HepG2 (cell line): ENCODE results near the gene CENPO. TPM values are rescaled to one million over a fixed set of nuclear protein-coding genes. Genes with fewer than 3 reads are reported as not detected.
A peak's percentile ranks its signal among the peaks of the same experiment; 100 is the strongest.

Source experiments
- ATAC-seq: fragments of 200-7000 bp; cut with Tn5 transposase; 3 replicates; pipeline ENCODE4 v1.9.1; 2020; ENCODE audit warnings: mild to moderate bottlenecking, moderate library complexity
- BruUV-seq: library from RNA; stranded (reverse); fragments of 400-500 nt; replicated peaks from 2 replicates; lab custom pipeline; 2021; lab: Mats Ljungman, UMichigan
- CTCF ChIA-PET: fragments of 300-600 bp; formaldehyde crosslinking; extraction: SDS; loops from one replicate; lab custom pipeline; 2021; ENCODE audit warnings: low total read pairs, inconsistent platforms, low intra/inter-chr PET ratio; lab: Yijun Ruan, JAX
- POLR2A ChIA-PET: fragments of 350-600 bp; sonication (Branson Sonifier 250); formaldehyde crosslinking; loops from one replicate; lab custom pipeline; 2020; ENCODE audit warnings: antibody characterized with exemption, inconsistent platforms; lab: Yijun Ruan, JAX
- DNase-seq: peaks from one replicate; pipeline ENCODE4 v3.0.0-alpha.2; 2015; ENCODE audit warnings: low spot score
- FAIRE-seq: peaks from 3 replicates; lab custom pipeline; 2011; peaks lifted over from hg19 to GRCh38; lab: Jason Lieb, UNC
- H2AFZ ChIP-seq: one replicate; pipeline ENCODE4 v1.6.1; 2011; ENCODE audit warnings: low read length, inconsistent platforms
- H3K27ac ChIP-seq: fragments of 300-600 bp; 3 replicates; pipeline ENCODE4 v1.8.0; 2011; ENCODE audit warnings: mixed run types, mild to moderate bottlenecking, mixed read lengths, low read length, inconsistent platforms; ENCODE audit not compliant: insufficient read depth; ENCODE audit errors: extremely low read length
- H3K27me3 ChIP-seq, 2 experiments: fragments of 200-600 bp in 1 of 2; 2 replicates in 1 of 2; 3 replicates in 1 of 2; pipeline versions ENCODE4 v1.6.0 to v1.8.0; 2011; ENCODE audit warnings: low read length in 2 of 2, mild to moderate bottlenecking in 2 of 2, moderate library complexity in 2 of 2, inconsistent platforms in 1 of 2; ENCODE audit not compliant: insufficient read depth in 2 of 2, control insufficient read depth in 1 of 2
- H3K36me3 ChIP-seq, 2 experiments: fragments of 200-600 bp in 1 of 2; replicated peaks in 1 of 2; 2 replicates in 1 of 2; 3 replicates in 1 of 2; pipeline versions ENCODE4 v1.5.1 to v1.8.0; 2011; ENCODE audit warnings: low read length in 2 of 2, inconsistent platforms in 1 of 2; ENCODE audit not compliant: insufficient read depth in 2 of 2, control insufficient read depth in 1 of 2
- H3K4me1 ChIP-seq: 2 replicates; pipeline ENCODE4 v1.5.1; 2012; ENCODE audit warnings: low read length, inconsistent platforms; ENCODE audit not compliant: insufficient read depth
- H3K4me2 ChIP-seq: 2 replicates; pipeline ENCODE4 v1.6.0; 2011; ENCODE audit warnings: low read depth, low read length, inconsistent platforms
- H3K4me3 ChIP-seq, 3 experiments: fragments of 200-600 bp in 1 of 3; sonication (generic), shearing (Covaris generic) in 1 of 3; replicated peaks in 1 of 3; 2 replicates each; pipeline ENCODE4 v1.5.1; 2011 to 2016; ENCODE audit warnings: low read length in 3 of 3, inconsistent platforms in 2 of 3, low read depth in 2 of 3, mild to moderate bottlenecking in 2 of 3, control low read depth in 1 of 3, mixed read lengths in 1 of 3; ENCODE audit not compliant: insufficient read depth in 1 of 3
- H3K79me2 ChIP-seq: one replicate; pipeline ENCODE4 v1.6.1; 2011; ENCODE audit warnings: low read length, inconsistent platforms; ENCODE audit not compliant: insufficient read depth
- H3K9ac ChIP-seq: 2 replicates; pipeline ENCODE4 v1.6.0; 2011; ENCODE audit warnings: mild to moderate bottlenecking, low read depth, low read length, inconsistent platforms; ENCODE audit not compliant: insufficient read depth
- H3K9me3 ChIP-seq: 2 replicates; pipeline ENCODE4 v1.5.1; 2012; ENCODE audit warnings: mild to moderate bottlenecking, low read length
- H4K20me1 ChIP-seq: 2 replicates; pipeline ENCODE4 v1.6.0; 2011; ENCODE audit warnings: inconsistent platforms, mild to moderate bottlenecking, low read length, moderate library complexity; ENCODE audit not compliant: insufficient read depth
- ATF3 ChIP-seq: sonication (generic); formaldehyde crosslinking; IDR thresholded peaks from 2 replicates; pipeline ENCODE4 v1.4.0; 2020; ENCODE audit warnings: missing genetic modification reagents
- ATF5 ChIP-seq: sonication (generic); formaldehyde crosslinking; IDR thresholded peaks from 2 replicates; pipeline ENCODE4 v1.4.0; 2020; ENCODE audit warnings: mild to moderate bottlenecking, low read depth, missing genetic modification reagents
- HBP1 ChIP-seq: IDR thresholded peaks from 2 replicates; pipeline ENCODE4 v1.6.1; 2016; ENCODE audit warnings: low read depth, control low read depth
- HOXA3 ChIP-seq: sonication (generic); formaldehyde crosslinking; IDR thresholded peaks from 2 replicates; pipeline ENCODE4 v1.5.0; 2020; ENCODE audit warnings: missing genetic modification reagents
- IKZF1 ChIP-seq: fragments of 450-650 bp; IDR thresholded peaks from 2 replicates; pipeline ENCODE4 v1.7.1; 2016
- NFRKB ChIP-seq: fragments of 450-650 bp; IDR thresholded peaks from 2 replicates; pipeline ENCODE4 v1.6.1; 2017
- PCBP1 ChIP-seq: fragments of 200-400 bp; formaldehyde crosslinking; IDR thresholded peaks from 2 replicates; pipeline ENCODE4 v1.6.1; 2017; ENCODE audit warnings: mild to moderate bottlenecking, low read depth, low read length, borderline replicate concordance
- TARDBP ChIP-seq: sonication (generic); formaldehyde crosslinking; IDR thresholded peaks from 2 replicates; pipeline ENCODE4 v1.8.0; 2022; ENCODE audit warnings: mild to moderate bottlenecking, missing genetic modification reagents
- TFAP4 ChIP-seq: sonication (generic); IDR thresholded peaks from 2 replicates; pipeline ENCODE4 v1.6.1; 2016; ENCODE audit warnings: low read depth, borderline replicate concordance
- ZNF207 ChIP-seq: fragments of 450-650 bp; IDR thresholded peaks from 2 replicates; pipeline ENCODE4 v1.6.1; 2016; ENCODE audit warnings: antibody characterized with exemption, borderline replicate concordance
- ZNF296 ChIP-seq: sonication (generic); formaldehyde crosslinking; conservative IDR thresholded peaks from 2 replicates; pipeline ENCODE4 v1.5.0; 2020; ENCODE audit warnings: mild to moderate bottlenecking, missing genetic modification reagents
- ZNF30 ChIP-seq: sonication (generic); formaldehyde crosslinking; IDR thresholded peaks from 2 replicates; pipeline ENCODE4 v1.5.0; 2020; ENCODE audit warnings: mild to moderate bottlenecking, missing genetic modification reagents
- WGBS: methylation state at CpG from one replicate; pipeline ENCODE4 v1.1.6; 2017; ENCODE audit warnings: low lambda C conversion rate; 5-methylcytosine and 5-hydroxymethylcytosine counted together
- in situ Hi-C: cut with HindIII; loops from 2 replicates; pipeline ENCODE4 v1.10.0; 2017; ENCODE audit warnings: low pct_unique_long_range_greater_than_20kb; ENCODE audit not compliant: extremely low pct_ligation_motif_present
- intact Hi-C: fragments of 100-400 bp; cut with micrococcal nuclease; formaldehyde crosslinking; loops from one replicate; pipeline ENCODE4 v1.10.0; 2022; ENCODE audit not compliant: unreplicated experiment
- polyA plus RNA-seq, 8 experiments: library from polyadenylated mRNA; depleted of rRNA in 3 of 8; stranded (reverse) in 7 of 8; unstranded in 1 of 8; fragments of >200 nt; fragmentation: Illumina TruSeq in 4 of 8; extraction: Trizol in 4 of 8; gene quantifications; 2 replicates each; pipeline versions ENCODE4 v1.2.1 to v1.2.3, GENCODE V29; 2011 to 2016; ENCODE audit warnings: low read depth in 4 of 8, missing spikeins in 1 of 8, mixed read lengths in 1 of 8; ENCODE audit not compliant: insufficient read depth in 1 of 8
- total RNA-seq, 5 experiments: library from RNA; depleted of rRNA; stranded (reverse); fragments of >200 nt; fragmentation: Illumina TruSeq; extraction: Trizol; gene quantifications; 2 replicates each; pipeline ENCODE4 v1.2.3, GENCODE V29; 2016; ENCODE audit warnings: low read depth in 1 of 5

CENPO gene
- total and polyA plus RNA-seq, 2 of the 13 experiments (the other 11 are each of a cell fraction or from before 2014, with no cell fraction given) = 19.7 to 35.5 TPM

- TF ChIP-seq ZNF207 (no peak), PCBP1 (0 out of 2 replicates have a peak, but pooled peaks have one; percentile 28), ATF3 (CRISPR knock-in tag) (no peak), TARDBP (no peak), ATF5 (CRISPR knock-in tag) (no peak)
- TF ChIP-seq, all 625 proteins: peak for 1
- Histone ChIP-seq H4K20me1 (no peaks in the 10 kb centered on the region), H3K9ac (no peak overlapping the region), H3K27me3 (peaks cover 19 to 56% of the 10 kb centered on the region in 2 experiments; a peak in 3 of 5 replicates), H3K9me3 (no peaks in the 10 kb centered on the region), H3K4me2 (no peak overlapping the region), H3K27ac (no peak overlapping the region), H3K4me3 (no peak overlapping the region), H2AFZ (no peak overlapping the region), H3K79me2 (no peaks in the 10 kb centered on the region), H3K4me1 (peaks cover 23% of the 10 kb centered on the region), H3K36me3 (no peaks in the 10 kb centered on the region)
- no TSS peak for BruUV-seq
- intact Hi-C loops (no loop called here), in situ Hi-C loops (no loop called here)
- FAIRE-seq = no peak
- peak; percentile 26 for ATAC-seq
- DNase-seq = no peak
- ChIA-PET CTCF (no interaction called here), POLR2A (no interaction called here)
- 29% methylated on average over 4 of the region's 14 CpGs for WGBS
Measured at GRCh38 chr2:24832073-24832461, 38.8 kb downstream of the CENPO start.

GRCh38 chr2:24832521-24832920 lies 39.3 kb downstream of the CENPO start:
- H4K20me1 ChIP-seq = no peaks in the 10 kb centered on the region
- H3K9me3 ChIP-seq = no peaks in the 10 kb centered on the region
- peaks cover 23% of the 10 kb centered on the region for H3K4me1 ChIP-seq
- no peaks in the 10 kb centered on the region for H3K36me3 ChIP-seq
- no TSS peak for BruUV-seq
- TF ChIP-seq HBP1 (CRISPR knock-in tag) (no peak), ZNF296 (no peak), IKZF1 (no peak), NFRKB (no peak), HOXA3 (CRISPR knock-in tag) (no peak), TFAP4 (no peak), ZNF30 (CRISPR knock-in tag) (no peak)
- ChIA-PET POLR2A (no interaction called here), CTCF (no interaction called here)
- intact Hi-C loops (no loop called here), in situ Hi-C loops (no loop called here)
- ATAC-seq (no peak), FAIRE-seq (no peak), DNase-seq (no peak)
- no peak overlapping the region for H3K9ac ChIP-seq
- H3K4me3 ChIP-seq = no peak overlapping the region
- no peaks in the 10 kb centered on the region for H3K79me2 ChIP-seq
- no peak overlapping the region for H2AFZ ChIP-seq
- no peak overlapping the region for H3K4me2 ChIP-seq
- no peak overlapping the region for H3K27ac ChIP-seq
- WGBS = 28% methylated on average over 9 of the region's 9 CpGs
- H3K27me3 ChIP-seq = peaks cover 19 to 60% of the 10 kb centered on the region in 2 experiments; a peak in 3 of 5 replicates
